ENCODE results near the gene TMEM109. TPM values are rescaled to one million over a fixed set of nuclear protein-coding genes. Genes with fewer than 3 reads are reported as not detected.

TMEM109 gene
- total and polyA plus RNA-seq, 2 of the 13 experiments (the other 11 are each of a cell fraction or from before 2014, with no cell fraction given) = 7.7 to 18.0 TPM

DNA sequence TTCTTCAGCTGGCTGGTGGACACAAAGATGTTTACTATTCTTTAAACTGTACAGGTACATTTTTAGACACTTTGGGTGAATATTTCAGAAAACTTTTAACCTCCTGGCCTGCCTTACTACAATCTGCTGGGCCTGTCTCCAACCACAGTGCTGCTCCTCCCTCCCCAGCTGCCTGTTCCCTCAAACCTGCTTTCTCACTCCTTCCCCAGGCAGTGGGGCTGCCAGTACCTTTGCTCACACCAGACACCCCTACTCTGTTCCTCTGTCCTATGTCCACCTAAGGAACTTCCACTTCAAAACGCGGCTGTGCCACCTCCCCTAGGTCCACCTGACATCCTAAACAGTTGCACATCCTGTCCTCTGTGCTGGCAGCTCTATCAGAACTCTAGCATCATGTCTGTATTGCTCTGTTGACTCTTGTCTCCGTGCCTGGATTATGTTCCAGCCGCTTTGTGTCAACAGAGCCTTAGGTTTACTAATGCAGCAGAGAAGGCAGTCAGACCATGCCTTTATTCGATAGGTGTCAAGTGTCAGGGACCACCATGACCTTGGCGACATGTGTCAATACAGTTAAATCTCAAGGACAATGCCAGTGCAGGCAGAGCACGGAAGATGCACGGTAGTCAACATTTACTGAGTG, 33.2 kb upstream of the TMEM109 start (continued):
- TF ChIP-seq, protein P1, sequence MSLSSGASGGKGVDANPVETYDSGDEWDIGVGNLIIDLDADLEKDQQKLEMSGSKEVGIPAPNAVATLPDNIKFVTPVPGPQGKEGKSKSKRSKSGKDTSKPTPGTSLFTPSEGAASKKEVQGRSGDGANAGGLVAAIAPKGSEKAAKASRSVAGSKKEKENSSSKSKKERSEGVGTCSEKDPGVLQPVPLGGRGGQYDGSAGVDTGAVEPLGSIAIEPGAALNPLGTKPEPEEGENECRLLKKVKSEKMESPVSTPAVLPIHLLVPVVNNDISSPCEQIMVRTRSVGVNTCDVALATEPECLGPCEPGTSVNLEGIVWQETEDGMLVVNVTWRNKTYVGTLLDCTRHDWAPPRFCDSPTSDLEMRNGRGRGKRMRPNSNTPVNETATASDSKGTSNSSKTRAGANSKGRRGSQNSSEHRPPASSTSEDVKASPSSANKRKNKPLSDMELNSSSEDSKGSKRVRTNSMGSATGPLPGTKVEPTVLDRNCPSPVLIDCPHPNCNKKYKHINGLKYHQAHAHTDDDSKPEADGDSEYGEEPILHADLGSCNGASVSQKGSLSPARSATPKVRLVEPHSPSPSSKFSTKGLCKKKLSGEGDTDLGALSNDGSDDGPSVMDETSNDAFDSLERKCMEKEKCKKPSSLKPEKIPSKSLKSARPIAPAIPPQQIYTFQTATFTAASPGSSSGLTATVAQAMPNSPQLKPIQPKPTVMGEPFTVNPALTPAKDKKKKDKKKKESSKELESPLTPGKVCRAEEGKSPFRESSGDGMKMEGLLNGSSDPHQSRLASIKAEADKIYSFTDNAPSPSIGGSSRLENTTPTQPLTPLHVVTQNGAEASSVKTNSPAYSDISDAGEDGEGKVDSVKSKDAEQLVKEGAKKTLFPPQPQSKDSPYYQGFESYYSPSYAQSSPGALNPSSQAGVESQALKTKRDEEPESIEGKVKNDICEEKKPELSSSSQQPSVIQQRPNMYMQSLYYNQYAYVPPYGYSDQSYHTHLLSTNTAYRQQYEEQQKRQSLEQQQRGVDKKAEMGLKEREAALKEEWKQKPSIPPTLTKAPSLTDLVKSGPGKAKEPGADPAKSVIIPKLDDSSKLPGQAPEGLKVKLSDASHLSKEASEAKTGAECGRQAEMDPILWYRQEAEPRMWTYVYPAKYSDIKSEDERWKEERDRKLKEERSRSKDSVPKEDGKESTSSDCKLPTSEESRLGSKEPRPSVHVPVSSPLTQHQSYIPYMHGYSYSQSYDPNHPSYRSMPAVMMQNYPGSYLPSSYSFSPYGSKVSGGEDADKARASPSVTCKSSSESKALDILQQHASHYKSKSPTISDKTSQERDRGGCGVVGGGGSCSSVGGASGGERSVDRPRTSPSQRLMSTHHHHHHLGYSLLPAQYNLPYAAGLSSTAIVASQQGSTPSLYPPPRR (CRISPR knock-in tag; IDR thresholded peaks at IDR 0.05; ENCODE audit: borderline replicate concordance) = peak; percentile 100
- no peak for TF ChIP-seq SMAD9 (CRISPR knock-in tag; IDR thresholded peaks at IDR 0.05)
- TF ChIP-seq, protein P2, sequence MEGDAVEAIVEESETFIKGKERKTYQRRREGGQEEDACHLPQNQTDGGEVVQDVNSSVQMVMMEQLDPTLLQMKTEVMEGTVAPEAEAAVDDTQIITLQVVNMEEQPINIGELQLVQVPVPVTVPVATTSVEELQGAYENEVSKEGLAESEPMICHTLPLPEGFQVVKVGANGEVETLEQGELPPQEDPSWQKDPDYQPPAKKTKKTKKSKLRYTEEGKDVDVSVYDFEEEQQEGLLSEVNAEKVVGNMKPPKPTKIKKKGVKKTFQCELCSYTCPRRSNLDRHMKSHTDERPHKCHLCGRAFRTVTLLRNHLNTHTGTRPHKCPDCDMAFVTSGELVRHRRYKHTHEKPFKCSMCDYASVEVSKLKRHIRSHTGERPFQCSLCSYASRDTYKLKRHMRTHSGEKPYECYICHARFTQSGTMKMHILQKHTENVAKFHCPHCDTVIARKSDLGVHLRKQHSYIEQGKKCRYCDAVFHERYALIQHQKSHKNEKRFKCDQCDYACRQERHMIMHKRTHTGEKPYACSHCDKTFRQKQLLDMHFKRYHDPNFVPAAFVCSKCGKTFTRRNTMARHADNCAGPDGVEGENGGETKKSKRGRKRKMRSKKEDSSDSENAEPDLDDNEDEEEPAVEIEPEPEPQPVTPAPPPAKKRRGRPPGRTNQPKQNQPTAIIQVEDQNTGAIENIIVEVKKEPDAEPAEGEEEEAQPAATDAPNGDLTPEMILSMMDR (CRISPR knock-in tag; IDR thresholded peaks at IDR 0.05) = 0 out of 2 replicates have a peak, but pooled peaks have one; percentile 17
- TF ChIP-seq TGIF2 (CRISPR knock-in tag; IDR thresholded peaks at IDR 0.05) = peak; percentile 98
- TF ChIP-seq, protein P3, sequence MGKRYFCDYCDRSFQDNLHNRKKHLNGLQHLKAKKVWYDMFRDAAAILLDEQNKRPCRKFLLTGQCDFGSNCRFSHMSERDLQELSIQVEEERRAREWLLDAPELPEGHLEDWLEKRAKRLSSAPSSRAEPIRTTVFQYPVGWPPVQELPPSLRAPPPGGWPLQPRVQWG (CRISPR knock-in tag; IDR thresholded peaks at IDR 0.05; ENCODE audit: borderline replicate concordance, low read depth) = no peak
- TF ChIP-seq, protein P4, sequence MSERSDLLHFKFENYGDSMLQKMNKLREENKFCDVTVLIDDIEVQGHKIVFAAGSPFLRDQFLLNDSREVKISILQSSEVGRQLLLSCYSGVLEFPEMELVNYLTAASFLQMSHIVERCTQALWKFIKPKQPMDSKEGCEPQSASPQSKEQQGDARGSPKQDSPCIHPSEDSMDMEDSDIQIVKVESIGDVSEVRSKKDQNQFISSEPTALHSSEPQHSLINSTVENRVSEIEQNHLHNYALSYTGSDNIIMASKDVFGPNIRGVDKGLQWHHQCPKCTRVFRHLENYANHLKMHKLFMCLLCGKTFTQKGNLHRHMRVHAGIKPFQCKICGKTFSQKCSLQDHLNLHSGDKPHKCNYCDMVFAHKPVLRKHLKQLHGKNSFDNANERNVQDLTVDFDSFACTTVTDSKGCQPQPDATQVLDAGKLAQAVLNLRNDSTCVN (CRISPR knock-in tag; IDR thresholded peaks at IDR 0.05; ENCODE audit: borderline replicate concordance) = peak; percentile 93
- no peak for TF ChIP-seq ZBTB1 (CRISPR knock-in tag; IDR thresholded peaks at IDR 0.05; ENCODE audit: borderline replicate concordance)
- TF ChIP-seq, protein P5, sequence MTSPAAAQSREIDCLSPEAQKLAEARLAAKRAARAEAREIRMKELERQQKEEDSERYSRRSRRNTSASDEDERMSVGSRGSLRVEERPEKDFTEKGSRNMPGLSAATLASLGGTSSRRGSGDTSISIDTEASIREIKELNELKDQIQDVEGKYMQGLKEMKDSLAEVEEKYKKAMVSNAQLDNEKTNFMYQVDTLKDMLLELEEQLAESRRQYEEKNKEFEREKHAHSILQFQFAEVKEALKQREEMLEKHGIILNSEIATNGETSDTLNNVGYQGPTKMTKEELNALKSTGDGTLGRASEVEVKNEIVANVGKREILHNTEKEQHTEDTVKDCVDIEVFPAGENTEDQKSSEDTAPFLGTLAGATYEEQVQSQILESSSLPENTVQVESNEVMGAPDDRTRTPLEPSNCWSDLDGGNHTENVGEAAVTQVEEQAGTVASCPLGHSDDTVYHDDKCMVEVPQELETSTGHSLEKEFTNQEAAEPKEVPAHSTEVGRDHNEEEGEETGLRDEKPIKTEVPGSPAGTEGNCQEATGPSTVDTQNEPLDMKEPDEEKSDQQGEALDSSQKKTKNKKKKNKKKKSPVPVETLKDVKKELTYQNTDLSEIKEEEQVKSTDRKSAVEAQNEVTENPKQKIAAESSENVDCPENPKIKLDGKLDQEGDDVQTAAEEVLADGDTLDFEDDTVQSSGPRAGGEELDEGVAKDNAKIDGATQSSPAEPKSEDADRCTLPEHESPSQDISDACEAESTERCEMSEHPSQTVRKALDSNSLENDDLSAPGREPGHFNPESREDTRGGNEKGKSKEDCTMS (CRISPR knock-in tag; conservative IDR thresholded peaks at IDR 0.05) = no peak
- peak; percentile 38 for TF ChIP-seq ZNF781 (CRISPR knock-in tag; IDR thresholded peaks at IDR 0.05; ENCODE audit: borderline replicate concordance, not compliant biosample characterization)
- no peak for TF ChIP-seq CREB1 (IDR thresholded peaks at IDR 0.05)
- TF ChIP-seq CREB1 (CRISPR knock-in tag; IDR thresholded peaks at IDR 0.05) = peak; percentile 74
- peak; percentile 91 for TF ChIP-seq NKX3-1 (CRISPR knock-in tag; IDR thresholded peaks at IDR 0.05)
- TF ChIP-seq PAX8 (CRISPR knock-in tag; IDR thresholded peaks at IDR 0.05; ENCODE audit: borderline replicate concordance) = no peak
- TF ChIP-seq CENPX (CRISPR knock-in tag; IDR thresholded peaks at IDR 0.05) = no peak
- TF ChIP-seq, protein P6, sequence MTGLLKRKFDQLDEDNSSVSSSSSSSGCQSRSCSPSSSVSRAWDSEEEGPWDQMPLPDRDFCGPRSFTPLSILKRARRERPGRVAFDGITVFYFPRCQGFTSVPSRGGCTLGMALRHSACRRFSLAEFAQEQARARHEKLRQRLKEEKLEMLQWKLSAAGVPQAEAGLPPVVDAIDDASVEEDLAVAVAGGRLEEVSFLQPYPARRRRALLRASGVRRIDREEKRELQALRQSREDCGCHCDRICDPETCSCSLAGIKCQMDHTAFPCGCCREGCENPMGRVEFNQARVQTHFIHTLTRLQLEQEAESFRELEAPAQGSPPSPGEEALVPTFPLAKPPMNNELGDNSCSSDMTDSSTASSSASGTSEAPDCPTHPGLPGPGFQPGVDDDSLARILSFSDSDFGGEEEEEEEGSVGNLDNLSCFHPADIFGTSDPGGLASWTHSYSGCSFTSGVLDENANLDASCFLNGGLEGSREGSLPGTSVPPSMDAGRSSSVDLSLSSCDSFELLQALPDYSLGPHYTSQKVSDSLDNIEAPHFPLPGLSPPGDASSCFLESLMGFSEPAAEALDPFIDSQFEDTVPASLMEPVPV (CRISPR knock-in tag; IDR thresholded peaks at IDR 0.05) = 0 out of 2 replicates have a peak, but pooled peaks have one; percentile 37
- TF ChIP-seq ZMYM3 (CRISPR knock-in tag; IDR thresholded peaks at IDR 0.05) = peak; percentile 90
